Fibroblast of peridontal ligament (primary cell): Measurements from ENCODE around the gene HMGN3.

Source experiments
- DNase-seq: peaks from one replicate; pipeline ENCODE4 v3.0.0-alpha.2; 2010; ENCODE audit errors: extremely low read depth

HMGN3 gene

DNA sequence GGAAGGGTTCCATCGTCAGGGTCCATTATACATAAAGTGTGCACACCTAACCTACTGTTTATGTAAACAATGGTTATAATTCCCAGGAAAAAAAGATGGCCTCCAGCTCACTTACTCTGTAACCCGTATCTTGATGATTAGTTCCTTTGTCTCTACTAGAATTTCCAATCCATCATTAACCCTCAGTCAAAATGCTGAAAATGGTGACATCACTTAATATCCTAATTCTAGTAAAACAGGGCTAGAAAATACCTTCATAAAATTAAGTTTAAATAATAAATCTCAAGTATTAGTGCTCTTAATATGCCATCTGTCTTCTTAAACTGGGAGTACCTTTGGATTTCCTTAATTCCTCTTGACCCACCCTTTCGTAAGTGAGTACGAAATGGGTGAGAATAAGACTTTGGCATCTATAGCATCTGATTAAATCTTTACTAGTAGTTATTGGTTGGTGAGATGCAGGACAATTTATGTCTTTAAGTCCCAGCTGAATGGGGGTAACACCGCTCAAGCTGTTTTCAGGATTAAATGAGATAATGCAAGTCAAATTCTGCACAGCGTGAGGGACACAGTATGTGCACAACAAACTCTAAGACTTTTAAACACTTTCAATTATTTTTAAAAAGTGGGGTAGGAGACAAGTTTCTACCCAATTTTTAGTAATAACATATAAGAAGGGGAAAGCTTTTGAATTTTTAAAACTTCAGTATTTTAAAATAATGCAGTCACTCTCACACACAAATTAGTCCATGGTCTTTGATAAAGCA, 1.6 kb downstream of the HMGN3 start:
- DNase-seq, result no peak

- no peak for DNase-seq
Measured at GRCh38 chr6:79231666-79232065, 2.8 kb downstream of the HMGN3 start.

DNA sequence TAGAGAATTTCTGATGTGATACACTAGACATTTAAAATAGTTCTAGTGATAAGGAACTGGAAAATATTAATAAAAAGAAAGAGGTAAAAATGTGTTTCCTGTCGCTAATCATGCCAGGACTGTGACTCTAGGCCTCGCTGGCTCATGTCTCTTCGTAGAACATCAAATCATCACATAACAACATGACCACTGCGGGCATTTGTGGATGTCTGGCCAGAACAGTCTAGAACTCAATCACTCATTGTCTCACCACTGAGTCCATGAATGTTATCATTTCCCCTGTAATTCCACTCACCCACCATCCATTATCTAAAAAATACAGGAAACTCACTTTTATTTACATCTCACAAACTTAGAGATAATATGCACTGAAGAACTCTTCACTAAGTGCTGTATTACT, 3.4 kb downstream of the HMGN3 start:
- DNase-seq, result no peak

GRCh38 chr6:79230149-79230548, 4.3 kb downstream of the HMGN3 start:
- DNase-seq, result peak; percentile 20

- no peak for DNase-seq
Measured at GRCh38 chr6:79227445-79227844, 7.0 kb downstream of the HMGN3 start.

GRCh38 chr6:79226660-79227059, 7.8 kb downstream of the HMGN3 start:
- no peak for DNase-seq

- DNase-seq, result peak; percentile 7
Measured at GRCh38 chr6:79225717-79226599, 8.5 kb downstream of the HMGN3 start.

DNA sequence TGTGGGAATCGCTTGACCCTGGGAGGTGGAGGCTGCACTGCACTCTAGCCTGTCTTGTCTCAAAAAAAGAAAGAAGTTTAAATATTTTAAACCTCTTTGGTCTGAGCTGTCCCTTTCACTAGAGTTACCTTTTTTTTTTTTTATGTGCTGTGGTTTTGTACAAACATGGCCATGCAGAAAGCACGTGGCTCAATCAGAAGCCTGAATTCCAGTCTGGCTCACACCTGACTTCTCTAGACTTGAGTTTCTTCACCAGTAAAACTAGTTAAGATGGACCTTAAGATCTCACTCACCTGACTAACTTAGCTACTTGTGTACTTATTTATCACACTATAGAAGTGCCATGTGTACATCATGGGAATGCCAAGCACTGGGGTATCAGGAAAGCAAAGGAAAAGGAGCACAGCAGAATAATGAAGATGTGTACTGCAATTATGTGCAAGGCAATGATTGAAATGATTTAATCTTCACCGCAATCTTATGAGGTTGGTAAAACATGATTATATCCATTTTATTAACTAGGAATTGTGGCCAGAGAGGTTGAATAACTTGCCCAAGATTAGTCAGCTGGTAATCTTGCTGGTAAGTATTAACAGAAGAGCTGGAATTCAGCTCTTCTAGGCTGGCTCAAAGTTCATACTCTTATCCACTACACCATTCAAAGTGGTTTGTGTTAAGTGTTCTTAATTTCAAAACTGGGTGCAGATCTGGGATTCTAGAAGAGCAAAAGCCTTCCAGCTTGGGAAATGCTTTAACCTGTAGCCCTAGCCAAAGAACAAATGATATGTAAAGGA, 10.7 kb downstream of the HMGN3 start:
- DNase-seq, result no peak

DNA sequence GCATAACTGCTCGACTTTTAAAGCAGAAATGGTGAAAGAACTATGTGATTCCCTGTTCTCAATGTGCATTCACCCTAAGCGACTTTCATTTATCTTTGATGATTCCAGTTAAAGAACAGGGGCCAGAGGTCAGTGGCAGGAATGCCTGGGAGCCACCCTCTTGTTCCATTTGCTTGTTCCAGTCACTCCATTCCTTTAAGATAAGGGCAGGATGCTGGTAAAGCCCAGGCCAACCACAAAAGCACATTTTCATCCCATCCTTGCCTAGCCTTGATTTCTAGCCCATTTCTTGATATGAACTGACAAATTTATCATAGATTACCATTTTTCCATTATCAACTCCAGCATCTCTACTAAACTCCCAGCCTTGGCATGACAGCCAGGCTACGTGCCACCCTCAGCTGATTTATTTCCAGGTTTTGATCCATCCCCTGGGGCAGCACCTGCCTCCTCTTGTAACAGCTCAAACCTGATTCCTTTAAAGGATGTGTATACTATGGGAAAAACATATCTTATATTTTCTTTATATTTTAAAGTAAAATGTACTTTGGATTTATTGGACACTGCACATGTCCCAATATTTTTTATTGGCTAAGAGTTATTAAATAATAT, 19.2 kb downstream of the HMGN3 start:
- no peak for DNase-seq

DNA sequence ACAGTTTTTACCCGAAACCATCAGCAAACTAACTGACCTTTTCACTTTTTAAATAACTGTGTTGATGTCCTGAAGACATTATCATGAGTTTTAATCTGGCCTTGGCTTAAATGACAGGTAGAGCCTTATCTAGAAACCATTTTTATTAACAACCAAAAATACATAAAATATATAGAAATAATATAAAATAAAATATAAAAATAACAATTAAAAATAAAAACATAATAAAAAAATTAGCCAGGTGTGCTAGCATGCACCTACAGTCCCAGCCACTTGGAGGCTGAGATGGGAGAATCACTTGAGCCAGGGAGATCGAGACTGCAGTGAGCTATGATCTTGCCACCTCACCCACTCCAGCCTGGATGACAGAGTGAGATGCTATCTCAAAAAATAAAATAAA, 21.6 kb downstream of the HMGN3 start:
- DNase-seq, result no peak

DNA sequence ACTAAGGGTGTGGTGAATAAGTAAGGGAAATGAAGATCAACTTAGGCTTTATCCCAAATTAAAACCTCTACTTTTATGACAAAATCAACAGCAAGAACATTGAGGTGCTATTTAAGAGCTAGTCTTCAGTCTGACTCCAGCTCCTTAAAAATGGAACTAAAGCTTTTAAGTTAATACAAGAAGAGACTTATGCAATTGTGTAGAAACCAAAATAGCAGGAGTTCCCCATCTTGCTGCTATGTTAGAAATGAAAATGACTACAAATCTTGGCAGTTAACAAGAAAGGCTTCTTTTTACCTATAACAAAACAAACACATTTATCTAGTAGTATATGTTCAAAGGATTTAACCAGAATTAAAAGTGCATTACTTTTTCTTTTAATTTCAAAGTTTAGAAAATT, 25.7 kb downstream of the HMGN3 start:
- DNase-seq, result peak; percentile 41

GRCh38 chr6:79203753-79204253, 30.7 kb downstream of the HMGN3 start:
- no peak for DNase-seq

DNA sequence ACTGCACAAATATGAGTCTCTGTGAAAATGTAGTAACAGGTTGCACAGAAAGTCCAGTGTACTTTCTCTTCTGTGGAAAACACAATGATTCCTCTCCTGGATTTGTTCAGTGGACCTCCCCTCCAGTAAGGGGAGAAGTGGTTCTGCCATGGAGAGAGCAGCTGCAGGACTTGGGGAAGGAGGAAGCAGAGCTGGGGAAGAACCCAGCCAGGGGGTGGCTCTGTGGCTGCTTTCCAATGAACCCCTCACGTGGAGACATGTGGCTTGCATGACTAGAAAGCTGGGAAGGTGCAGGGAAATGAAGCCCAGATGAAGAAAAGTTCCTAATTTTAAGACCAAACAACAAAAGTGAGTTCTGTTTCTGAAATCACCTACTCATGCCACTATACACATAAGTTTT, 31.9 kb downstream of the HMGN3 start:
- DNase-seq, result no peak

DNA sequence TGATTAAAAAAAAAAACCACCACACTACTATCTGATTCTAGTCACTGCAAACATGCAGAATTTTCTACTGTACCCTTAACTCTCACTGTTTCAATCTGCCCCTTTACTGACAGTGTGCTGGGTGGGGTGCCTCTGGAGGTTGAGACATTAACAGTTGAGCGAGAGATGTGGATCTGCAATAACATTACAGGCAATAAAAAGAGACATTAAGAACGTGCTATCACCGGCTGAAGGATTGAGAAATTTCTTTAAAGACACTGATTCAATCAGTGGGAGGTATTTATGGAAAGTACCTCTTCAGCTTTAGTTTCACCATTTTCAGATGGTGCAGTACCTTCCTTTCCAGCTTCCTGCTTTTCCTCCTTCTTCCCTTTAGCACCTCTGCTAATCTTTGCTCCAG, 32.5 kb downstream of the HMGN3 start:
- DNase-seq, result no peak

- no peak for DNase-seq
Measured at GRCh38 chr6:79201143-79201542, 33.3 kb downstream of the HMGN3 start.

GRCh38 chr6:79196912-79197311, 37.6 kb downstream of the HMGN3 start:
- DNase-seq, result no peak

DNA sequence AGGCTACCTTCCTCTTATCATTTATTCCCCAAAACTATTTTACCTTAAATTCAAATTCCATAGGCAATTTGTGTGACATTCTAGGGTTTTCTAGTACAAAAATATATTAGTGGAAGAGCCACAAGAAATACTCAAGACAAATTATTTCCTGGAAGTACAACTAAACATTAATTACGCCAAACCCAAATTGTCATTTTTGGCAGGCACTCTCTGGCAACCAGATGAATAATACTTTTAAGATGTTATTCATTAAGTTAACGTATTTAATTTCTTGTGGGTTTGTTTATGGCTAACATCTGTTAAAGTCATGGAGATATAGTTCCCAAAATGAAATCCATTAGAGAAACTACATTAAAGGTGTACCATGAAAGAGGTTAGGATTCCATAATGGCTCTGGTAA, 40.5 kb downstream of the HMGN3 start:
- DNase-seq, result no peak

DNA sequence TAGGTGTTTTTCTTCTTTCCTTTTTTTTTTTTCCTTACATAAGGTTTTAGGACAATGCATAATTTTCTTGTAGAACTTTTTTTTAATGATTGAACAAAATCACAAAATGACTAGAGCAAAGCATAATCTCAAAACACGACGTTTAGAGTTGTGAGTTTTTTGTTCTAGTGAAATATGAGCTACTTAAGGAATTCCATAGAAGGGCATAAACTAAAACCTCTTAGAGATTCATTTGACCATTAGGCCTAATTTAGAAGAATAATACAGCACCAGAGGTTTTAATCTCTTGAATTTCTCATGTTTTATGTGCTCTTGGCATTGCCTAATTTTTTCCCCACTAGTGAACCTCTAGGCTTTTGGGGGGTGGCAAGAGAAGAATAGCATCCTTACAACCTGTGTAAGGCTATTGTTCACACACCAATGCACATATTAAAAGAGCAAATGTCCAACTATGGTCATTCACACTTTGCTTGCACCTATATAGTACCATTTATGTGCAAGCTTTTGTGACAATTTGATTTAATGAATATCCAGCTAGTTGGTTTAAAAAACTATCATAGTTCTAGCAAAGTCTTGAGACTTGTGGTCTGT, 44.6 kb downstream of the HMGN3 start:
- DNase-seq, result no peak

GRCh38 chr6:79188885-79189480, 45.5 kb downstream of the HMGN3 start:
- DNase-seq, result no peak

GRCh38 chr6:79188107-79188506, 46.4 kb downstream of the HMGN3 start:
- no peak for DNase-seq

GRCh38 chr6:79186564-79186963, 47.9 kb downstream of the HMGN3 start:
- DNase-seq, result no peak
